GM18907 (cell line): ENCODE measurements around the gene RSRC1.
"Not testable (repeated sequence)": the region's sequence is repeated elsewhere in the genome, so short reads cannot be mapped to it uniquely, and the experiment has no call there.

Experiments
- ATAC-seq: cut with Tn5 transposase; IDR thresholded peaks from one replicate; pipeline ENCODE4 v1.9.1; 2021; ENCODE audit warnings: mild to moderate bottlenecking, moderate library complexity; ENCODE audit not compliant: unreplicated experiment

Gene RSRC1, protein sequence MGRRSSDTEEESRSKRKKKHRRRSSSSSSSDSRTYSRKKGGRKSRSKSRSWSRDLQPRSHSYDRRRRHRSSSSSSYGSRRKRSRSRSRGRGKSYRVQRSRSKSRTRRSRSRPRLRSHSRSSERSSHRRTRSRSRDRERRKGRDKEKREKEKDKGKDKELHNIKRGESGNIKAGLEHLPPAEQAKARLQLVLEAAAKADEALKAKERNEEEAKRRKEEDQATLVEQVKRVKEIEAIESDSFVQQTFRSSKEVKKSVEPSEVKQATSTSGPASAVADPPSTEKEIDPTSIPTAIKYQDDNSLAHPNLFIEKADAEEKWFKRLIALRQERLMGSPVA

GRCh38 chr3:158109804-158110657, at the start of gene RSRC1:
Gene RSRC1, plus strand, starts transcription at chr3:158110089. Its CDS starts 12,016 bp downstream, at chr3:158122105.
- peak; percentile 89 for ATAC-seq

GRCh38 chr3:158065574-158065973, 44.3 kb upstream of the RSRC1 start:
- not testable (repeated sequence) for ATAC-seq

GRCh38 chr3:158072790-158073189, 37.1 kb upstream of the RSRC1 start:
- no peak for ATAC-seq

- no peak for ATAC-seq
Observed at GRCh38 chr3:158074591-158074990, 35.3 kb upstream of the RSRC1 start.

GRCh38 chr3:158079599-158079998, 30.3 kb upstream of the RSRC1 start:
- ATAC-seq = no peak

DNA sequence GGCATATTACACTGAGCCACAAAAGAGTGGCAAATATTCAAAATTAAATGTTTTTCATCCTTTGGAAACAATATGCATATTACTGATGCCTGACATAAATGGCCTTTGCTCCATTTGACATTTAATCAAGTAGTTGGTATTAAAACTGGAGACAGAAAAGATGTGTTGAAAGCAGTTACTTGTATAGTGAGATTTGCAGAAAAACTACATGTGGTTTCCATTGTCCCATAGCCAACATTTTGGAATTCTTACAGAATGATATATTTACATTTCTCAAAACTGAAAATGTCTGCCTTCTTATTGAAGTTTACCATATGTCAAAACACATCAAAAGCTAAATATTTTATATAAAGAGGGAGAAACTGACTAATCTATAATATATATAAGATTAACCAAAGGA, 25.2 kb upstream of the RSRC1 start:
- ATAC-seq = no peak

- ATAC-seq = no peak
Observed at GRCh38 chr3:158085358-158085757, 24.5 kb upstream of the RSRC1 start.

GRCh38 chr3:158085931-158086330, 24.0 kb upstream of the RSRC1 start:
- no peak for ATAC-seq

DNA sequence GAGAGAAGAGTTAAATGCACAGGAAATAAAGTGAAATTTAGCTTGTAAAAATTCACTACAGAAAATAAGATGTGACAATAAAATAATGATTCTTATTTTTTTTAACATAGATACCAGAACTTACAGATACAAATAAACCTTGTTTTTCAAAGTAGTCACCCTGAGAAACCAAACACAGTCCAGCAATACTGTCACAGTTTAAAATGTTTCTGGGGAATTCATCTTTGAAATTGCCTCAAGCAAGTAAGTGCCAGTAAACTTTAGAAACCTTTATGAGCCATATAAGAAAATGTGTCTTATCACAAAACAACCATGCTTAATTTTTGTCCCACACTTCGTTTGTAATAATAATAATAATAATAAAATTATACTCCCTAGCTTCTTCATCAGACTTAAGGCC, 23.5 kb upstream of the RSRC1 start:
- ATAC-seq = no peak

DNA sequence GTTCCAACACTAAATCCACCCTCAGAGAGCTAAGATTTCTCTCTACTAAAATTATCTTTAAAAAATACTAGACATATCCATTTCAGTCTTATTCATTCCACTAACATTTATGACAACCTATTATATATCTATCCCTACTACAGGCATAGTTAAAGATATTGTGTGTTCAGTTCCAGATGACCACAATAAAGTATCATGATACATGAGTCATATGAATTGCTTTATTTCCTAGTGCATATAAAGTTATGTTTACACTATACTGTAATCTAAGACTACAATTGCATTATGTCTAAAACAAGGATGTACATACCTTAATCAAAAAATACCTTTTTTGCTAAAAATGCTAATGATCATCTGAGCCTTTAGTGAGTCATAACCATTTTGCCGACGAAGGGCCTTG, 23.1 kb upstream of the RSRC1 start:
- ATAC-seq = no peak

DNA sequence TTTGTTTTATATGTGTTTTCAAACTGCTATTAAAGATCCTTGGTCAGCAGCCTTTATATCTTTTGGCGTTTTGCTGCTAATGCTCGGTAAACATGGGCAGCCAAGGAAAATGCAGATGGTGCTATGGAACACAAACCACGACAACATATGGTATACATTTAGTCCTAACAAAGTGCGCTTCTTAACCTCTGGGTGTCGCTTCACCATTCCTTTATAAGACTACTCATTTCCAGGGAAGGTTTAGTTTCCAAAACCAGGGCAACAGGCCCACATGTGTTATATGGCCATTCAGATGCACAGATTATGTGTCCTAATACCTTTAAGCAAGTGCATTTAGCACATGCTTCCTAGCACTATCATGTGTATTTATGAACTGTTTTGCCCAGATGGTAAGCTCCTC, 18.4 kb upstream of the RSRC1 start:
- no peak for ATAC-seq

GRCh38 chr3:158093526-158093925, 16.4 kb upstream of the RSRC1 start:
- no peak for ATAC-seq

DNA sequence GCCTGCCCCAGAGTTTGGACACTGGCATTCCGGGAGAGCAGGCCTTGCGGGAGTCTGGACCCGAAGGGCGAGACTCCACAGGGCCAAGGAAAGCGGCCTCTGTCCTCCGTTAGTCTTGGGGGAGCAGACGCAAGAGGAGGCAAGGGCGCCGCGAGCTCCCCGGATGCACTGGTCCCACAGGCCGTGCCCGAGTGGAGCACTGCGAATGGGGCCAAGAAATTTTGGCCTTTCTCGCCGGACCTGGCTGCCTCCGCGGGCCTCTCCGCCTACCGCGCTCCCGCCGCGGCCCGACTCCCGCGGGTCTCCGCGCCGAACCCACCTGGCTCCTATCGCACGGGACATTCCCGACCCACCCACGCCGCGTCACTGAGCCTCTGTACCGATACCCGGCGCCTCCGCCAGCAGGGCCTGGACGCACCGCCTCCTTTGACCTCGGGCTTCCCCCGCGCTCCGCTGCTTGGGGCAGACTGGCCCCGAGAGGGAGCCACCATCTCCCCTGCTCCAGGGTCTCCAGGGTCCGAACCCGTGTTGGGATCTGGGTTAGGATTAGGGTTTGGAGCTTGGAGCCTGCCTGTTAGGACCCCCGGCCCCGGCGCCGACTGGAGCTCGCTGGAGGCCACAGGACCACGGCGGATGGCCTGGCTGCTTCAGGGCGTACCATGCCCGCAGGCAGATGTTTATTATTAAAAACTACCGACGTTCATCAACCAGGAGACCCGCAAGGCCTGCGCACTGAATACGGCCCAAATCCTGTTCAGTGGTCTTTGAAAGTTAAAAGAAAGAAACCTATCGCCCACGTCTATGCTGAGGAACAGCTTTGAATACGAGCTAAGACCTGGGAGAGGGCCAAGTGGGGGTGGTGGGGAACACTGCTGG, 15.4 kb upstream of the RSRC1 start:
- ATAC-seq = peak; percentile 44

DNA sequence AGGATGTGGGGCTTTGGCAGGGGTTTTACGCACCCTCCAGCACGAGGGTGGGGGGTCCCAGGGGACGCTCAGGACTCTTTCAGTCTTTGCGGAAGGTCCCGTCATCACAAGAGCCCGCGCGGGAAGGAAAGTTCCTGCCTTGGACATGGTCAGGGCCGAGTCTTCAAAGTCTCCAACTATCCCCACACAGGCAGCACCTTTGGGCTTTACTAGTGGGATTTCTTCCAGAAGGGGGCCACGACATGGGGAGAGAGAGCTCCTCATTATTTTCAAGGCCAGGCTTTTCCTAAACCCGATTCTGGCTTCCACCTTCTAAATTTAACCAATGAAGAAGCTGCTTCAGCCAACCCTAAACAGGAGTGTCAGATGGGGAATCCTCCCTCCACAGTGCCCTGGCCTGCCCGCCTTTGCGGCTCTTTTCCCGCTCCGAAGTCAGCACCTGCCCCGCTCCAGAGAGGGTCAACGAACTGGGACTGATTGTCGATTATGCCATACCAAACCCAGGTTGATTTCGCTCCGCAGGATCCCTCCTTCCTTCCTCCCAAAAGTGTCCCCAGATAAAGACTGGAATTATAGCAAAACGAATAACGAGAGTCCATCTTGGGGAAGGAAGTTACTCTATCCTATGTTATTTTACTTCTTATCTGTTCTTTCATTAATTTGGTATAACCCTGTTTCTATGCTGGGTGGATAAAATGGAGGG, 14.6 kb upstream of the RSRC1 start:
- ATAC-seq = peak; percentile 10

GRCh38 chr3:158095814-158096704, 13.8 kb upstream of the RSRC1 start:
- no peak for ATAC-seq

DNA sequence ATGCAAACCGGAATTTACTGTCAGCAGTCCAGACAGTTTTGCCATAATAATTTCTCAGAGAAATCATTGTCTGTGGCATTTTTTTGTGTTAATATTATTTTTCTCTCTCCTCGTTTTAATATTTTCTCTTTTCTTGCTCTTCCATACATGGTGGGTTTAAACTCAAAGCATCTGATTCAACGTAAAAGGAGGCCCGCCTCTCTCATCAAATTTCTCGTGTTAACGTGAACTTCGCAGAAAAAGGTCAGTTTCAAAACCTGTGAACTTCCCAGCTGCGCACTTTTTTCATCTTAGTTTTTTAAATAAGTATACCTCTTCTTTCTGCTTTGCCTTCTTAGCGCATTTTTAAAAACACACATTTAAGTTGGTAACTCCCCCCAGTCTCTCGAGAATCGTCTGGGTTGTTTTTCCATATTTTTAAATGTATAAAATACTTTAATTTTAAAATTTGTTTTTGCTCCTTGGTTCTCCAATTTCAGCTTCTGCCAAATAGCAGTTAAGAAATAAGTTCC, 12.8 kb upstream of the RSRC1 start:
- no peak for ATAC-seq

DNA sequence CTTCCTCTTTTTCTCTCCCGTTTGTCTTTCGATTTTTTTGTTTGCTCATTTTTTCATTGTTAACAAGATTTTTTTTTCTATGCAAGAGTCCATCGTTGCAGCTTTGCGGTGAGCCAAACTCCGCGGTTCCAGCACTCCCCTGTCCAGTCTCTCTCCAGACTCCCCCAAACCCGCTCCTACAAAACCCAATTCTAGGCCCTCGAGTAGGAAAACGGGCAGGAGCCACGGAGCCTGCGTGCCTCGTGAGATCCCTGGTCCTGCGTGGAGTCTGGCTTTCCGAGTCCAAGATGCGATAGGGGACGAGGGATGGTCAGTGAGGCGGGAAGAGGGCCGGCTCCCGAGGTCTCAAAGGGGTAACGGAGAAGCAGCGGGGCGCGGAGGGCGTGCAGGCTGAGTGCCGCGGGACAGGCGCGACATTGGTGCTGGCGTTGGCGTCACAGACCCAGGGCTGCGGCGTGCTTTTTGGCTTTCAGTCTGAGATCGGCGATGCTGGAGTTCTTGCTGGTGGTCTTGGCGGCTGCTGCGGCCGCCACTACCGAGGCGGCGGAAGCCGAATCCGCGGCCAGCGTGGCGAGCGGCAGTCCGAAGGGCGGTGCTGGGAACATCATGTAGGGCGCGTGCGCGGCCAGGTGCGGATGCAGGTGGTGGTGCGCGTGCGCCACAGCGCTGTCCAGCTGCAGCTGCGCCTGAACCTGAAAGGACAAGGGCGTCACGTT, 12.1 kb upstream of the RSRC1 start:
- peak; percentile 93 for ATAC-seq

- no peak for ATAC-seq
Observed at GRCh38 chr3:158098309-158098639, 11.6 kb upstream of the RSRC1 start.
